Tibial artery (tissue), 4 donors: ENCODE data around the gene SDK2.

Experiments
- DNase-seq, 2 donors: peaks; one replicate each; pipeline ENCODE4 v3.0.0-alpha.2; 2019
- H3K27ac ChIP-seq, 2 donors: fragments of 200-600 bp; sonication (generic) in 1 of 2; 1 replicate in 1 of 2; 2 replicates in 1 of 2; pipeline ENCODE4 v1.5.1; 2018 to 2019; ENCODE audit warnings: mild to moderate bottlenecking in 1 of 2
- H3K27me3 ChIP-seq, 2 donors: fragments of 200-600 bp; sonication (generic) in 1 of 2; one replicate each; pipeline versions ENCODE4 v1.5.1 to v1.6.0; 2016 to 2019
- H3K36me3 ChIP-seq, 3 donors: fragments of 200-600 bp; sonication (generic) in 2 of 3; one replicate each; pipeline ENCODE4 v1.5.1; 2016 to 2019; ENCODE audit warnings: mild to moderate bottlenecking in 2 of 3
- H3K4me1 ChIP-seq, 4 donors: fragments of 200-600 bp; sonication (generic) in 2 of 4; 1 replicate in 3 of 4; 2 replicates in 1 of 4; pipeline ENCODE4 v1.5.1; 2016 to 2019
- H3K4me3 ChIP-seq, 2 donors: fragments of 200-600 bp; sonication (generic) in 1 of 2; 1 replicate in 1 of 2; 2 replicates in 1 of 2; pipeline ENCODE4 v1.5.1; 2018 to 2019; ENCODE audit warnings: mild to moderate bottlenecking in 2 of 2
- H3K9me3 ChIP-seq, 3 donors: fragments of 200-600 bp; sonication (generic) in 1 of 3; one replicate each; pipeline ENCODE4 v1.5.1; 2016 to 2019
- intact Hi-C: fragments of 100-400 bp; cut with DNase I; formaldehyde crosslinking; loops from one replicate; pipeline ENCODE4 v1.15.0; 2023; ENCODE audit warnings: low total_unique reads
- TF ChIP-seq, protein P1 (sequence below), 2 experiments: fragments of 200-600 bp in 1 of 2; fragments of 450-650 bp in 1 of 2; IDR thresholded peaks; one replicate each; pipeline ENCODE4 v1.5.1; 2017 to 2019; ENCODE audit warnings: antibody characterized with exemption in 2 of 2, mild to moderate bottlenecking in 1 of 2, moderate library complexity in 1 of 2

The SDK2 gene

DNA sequence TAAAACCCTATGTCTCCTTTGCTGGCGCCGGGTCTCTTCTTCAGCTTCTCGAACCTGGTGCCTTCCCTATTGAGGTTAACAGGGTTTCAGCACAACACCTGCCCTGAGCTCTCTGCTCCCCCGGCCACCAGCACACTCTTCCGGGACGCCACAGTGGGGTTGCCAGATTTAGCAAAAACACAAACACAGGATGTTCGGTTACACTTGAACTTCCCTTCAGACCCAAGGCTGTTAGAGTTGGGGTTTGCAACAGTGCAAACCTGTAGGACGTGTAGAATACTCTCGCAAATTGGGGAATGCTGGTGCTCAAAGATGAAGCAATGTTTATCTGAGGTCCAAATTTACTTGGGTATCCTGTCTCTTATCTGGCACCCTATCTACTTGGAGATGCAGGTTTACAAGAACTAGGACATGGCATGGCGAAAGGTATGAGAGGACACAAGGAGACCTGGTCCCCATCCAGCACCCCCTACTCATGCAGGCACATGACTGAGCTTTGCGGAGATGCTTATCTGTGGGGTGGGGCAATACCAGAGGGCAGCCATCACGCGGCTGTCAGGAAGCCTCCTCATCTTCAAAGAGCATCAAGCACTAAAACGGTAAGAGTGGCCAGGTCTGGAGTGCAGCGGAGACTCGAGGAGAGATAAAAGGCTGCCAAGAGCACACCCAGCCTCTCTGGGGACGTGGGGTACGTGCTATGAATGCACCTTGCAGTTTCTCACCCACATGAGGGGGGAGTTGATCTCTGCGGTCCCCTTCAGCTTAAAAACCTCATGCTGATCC is 52.8 kb downstream of the SDK2 start:
- intact Hi-C loops: loop anchor here (10.0 kb wide), 1 partner anchor 123 kb away; no protein-coding TSS in a partner anchor
- TF ChIP-seq, protein P1, sequence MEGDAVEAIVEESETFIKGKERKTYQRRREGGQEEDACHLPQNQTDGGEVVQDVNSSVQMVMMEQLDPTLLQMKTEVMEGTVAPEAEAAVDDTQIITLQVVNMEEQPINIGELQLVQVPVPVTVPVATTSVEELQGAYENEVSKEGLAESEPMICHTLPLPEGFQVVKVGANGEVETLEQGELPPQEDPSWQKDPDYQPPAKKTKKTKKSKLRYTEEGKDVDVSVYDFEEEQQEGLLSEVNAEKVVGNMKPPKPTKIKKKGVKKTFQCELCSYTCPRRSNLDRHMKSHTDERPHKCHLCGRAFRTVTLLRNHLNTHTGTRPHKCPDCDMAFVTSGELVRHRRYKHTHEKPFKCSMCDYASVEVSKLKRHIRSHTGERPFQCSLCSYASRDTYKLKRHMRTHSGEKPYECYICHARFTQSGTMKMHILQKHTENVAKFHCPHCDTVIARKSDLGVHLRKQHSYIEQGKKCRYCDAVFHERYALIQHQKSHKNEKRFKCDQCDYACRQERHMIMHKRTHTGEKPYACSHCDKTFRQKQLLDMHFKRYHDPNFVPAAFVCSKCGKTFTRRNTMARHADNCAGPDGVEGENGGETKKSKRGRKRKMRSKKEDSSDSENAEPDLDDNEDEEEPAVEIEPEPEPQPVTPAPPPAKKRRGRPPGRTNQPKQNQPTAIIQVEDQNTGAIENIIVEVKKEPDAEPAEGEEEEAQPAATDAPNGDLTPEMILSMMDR (IDR thresholded peaks at IDR 0.05): no peak
- Histone ChIP-seq H3K36me3 (no peaks in the 10 kb centered on the region), H3K27ac (no peak overlapping the region), H3K9me3 (no peaks in the 10 kb centered on the region), H3K4me3 (no peak overlapping the region), H3K27me3 (peaks cover 0 to 23% of the 10 kb centered on the region in 2 donors), H3K4me1 (no peaks in the 10 kb centered on the region)
- no peak for DNase-seq

DNA sequence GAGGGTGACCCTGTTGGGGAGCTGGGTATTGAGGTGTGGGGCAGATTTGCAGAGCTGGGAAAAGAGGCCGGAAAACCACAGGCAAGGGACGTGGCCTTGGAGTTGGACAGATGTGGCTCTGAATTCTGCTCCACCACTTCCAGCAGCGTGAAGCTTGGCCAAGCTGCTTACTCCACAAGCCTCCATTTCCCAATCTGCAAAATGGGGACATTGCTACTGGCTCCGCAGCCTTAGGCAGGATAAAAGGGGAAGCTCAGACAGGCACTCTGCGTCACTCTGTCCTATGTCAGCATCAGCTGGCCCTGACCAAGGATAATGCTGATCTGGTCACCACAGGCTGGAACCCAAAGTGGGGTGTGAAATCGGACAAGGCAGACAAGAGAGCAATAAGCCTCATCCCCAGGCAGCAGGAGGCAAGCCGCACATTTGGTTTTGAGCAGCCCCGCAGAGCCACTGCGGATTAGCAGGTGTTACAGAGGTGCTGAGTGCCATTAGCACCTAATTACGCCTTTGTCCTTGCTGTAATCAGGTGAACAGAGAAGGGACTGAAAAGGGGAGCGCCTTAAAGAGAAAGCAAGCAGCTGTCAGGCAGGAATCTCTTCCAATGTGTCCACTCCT is 54.8 kb downstream of the SDK2 start:
- no peak for DNase-seq
- H3K27me3 ChIP-seq: peaks cover 0 to 24% of the 10 kb centered on the region in 2 donors
- no peaks in the 10 kb centered on the region for H3K36me3 ChIP-seq
- no peak overlapping the region for H3K4me3 ChIP-seq
- intact Hi-C loops: no loop called here
- H3K27ac ChIP-seq: no peak overlapping the region
- no peaks in the 10 kb centered on the region for H3K9me3 ChIP-seq
- H3K4me1 ChIP-seq: no peaks in the 10 kb centered on the region
- TF ChIP-seq, protein P1 (IDR thresholded peaks at IDR 0.05): no peak

GRCh38 chr17:73588891-73589290 is 55.4 kb downstream of the SDK2 start:
- TF ChIP-seq, protein P1 (IDR thresholded peaks at IDR 0.05): no peak
- H3K27ac ChIP-seq: no peak overlapping the region
- no peaks in the 10 kb centered on the region for H3K4me1 ChIP-seq
- no peak overlapping the region for H3K4me3 ChIP-seq
- H3K27me3 ChIP-seq: peaks cover 0 to 24% of the 10 kb centered on the region in 2 donors
- no peaks in the 10 kb centered on the region for H3K9me3 ChIP-seq
- no peaks in the 10 kb centered on the region for H3K36me3 ChIP-seq
- intact Hi-C loops: no loop called here
- no peak for DNase-seq

DNA sequence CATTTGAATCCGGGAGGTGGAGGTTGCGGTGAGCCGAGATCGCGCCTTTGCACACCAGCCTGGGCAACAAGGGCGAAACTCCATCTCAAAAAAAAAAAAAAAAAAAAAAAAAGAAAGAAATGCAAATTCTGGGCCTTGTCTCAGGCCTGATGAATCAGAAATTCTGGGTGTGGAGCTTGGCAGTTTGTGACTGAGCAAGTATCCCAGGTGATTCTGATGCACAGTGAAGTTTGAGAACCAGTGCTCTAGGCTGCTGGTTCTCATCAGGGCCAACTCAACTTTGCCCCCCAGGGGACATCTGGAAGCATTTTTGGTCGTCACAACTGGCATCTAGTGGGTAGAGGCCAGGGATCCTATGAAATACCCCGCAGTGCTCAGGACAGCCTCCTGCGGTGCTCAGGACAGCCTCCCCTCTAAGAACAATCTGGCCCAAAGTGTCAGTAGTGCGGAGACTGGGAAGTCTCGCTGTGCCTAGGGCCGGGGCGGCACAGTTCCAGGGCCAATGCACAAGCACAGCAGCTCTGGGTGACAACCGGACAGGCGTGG is 55.9 kb downstream of the SDK2 start:
- no peaks in the 10 kb centered on the region for H3K36me3 ChIP-seq
- H3K4me1 ChIP-seq: no peaks in the 10 kb centered on the region
- H3K27me3 ChIP-seq: peaks cover 0 to 20% of the 10 kb centered on the region in 2 donors
- no peak for DNase-seq
- no peak overlapping the region for H3K27ac ChIP-seq
- intact Hi-C loops: no loop called here
- no peak overlapping the region for H3K4me3 ChIP-seq
- TF ChIP-seq, protein P1 (IDR thresholded peaks at IDR 0.05): no peak
- no peaks in the 10 kb centered on the region for H3K9me3 ChIP-seq

DNA sequence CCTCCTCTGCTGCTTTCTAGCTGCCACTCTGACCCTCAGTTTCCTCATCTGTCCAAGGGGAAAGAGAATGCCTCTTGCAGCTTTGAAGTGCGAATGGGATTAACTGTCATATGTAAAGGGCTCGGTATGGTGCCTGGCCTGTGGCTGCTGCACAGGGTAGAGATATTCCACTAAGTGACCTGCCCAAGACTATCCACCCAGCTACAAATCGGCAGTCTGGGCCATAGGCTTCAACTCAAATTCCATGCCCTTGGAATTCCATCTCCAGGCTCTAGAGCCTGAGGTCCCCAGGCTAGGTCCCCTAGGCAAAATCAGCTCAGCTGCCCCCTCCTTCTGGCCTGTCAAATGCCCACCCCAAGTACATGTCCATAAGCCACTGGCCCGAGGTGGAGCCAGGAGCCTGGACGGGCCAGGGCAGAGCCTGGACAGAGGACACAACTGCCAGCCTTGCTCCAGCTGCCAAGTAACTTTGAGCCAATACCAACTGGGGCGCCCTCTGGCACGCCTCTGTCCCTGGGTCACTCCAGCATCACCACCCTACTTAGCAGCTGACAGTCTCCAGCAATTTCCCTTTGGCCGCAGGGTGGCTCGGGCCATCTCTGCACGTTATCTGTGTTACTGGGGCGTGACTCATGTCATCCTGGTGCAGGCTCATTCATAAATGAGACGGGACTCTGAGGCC is 57.2 kb downstream of the SDK2 start:
- no peak overlapping the region for H3K4me3 ChIP-seq
- H3K36me3 ChIP-seq: no peaks in the 10 kb centered on the region
- TF ChIP-seq, protein P1 (IDR thresholded peaks at IDR 0.05): no peak
- no peaks in the 10 kb centered on the region for H3K4me1 ChIP-seq
- H3K27ac ChIP-seq: no peak overlapping the region
- peaks cover 0 to 12% of the 10 kb centered on the region in 2 donors for H3K27me3 ChIP-seq
- no peaks in the 10 kb centered on the region for H3K9me3 ChIP-seq
- DNase-seq: no peak
- intact Hi-C loops: no loop called here
